ENCODE data around the gene MAST2.
"Not testable (repeated sequence)": the region's sequence is repeated elsewhere in the genome, so short reads cannot be mapped to it uniquely, and the experiment has no call there.

MAST2 gene

GRCh38 chr1:45938029-45938428 lies 134.6 kb downstream of the MAST2 start:
- DNase-seq (ENCODE audit: low read depth) = no peak

- DNase-seq (ENCODE audit: low read depth) = no peak
Observed at GRCh38 chr1:45942411-45942810, 139.0 kb downstream of the MAST2 start.

GRCh38 chr1:45943185-45943584 lies 139.8 kb downstream of the MAST2 start:
- DNase-seq (ENCODE audit: low read depth) = no peak

GRCh38 chr1:45945426-45945825 lies 142.0 kb downstream of the MAST2 start:
- no peak for DNase-seq (ENCODE audit: low read depth)

GRCh38 chr1:45949462-45949861 lies 146.1 kb downstream of the MAST2 start:
- not testable (repeated sequence) for DNase-seq (ENCODE audit: low read depth)

- no peak for DNase-seq (ENCODE audit: low read depth)
Observed at GRCh38 chr1:45952072-45952471, 148.7 kb downstream of the MAST2 start.

GRCh38 chr1:45953934-45954847 lies 150.8 kb downstream of the MAST2 start:
- DNase-seq (ENCODE audit: low read depth) = peak; percentile 63

GRCh38 chr1:45957684-45958083 lies 154.3 kb downstream of the MAST2 start:
- no peak for DNase-seq (ENCODE audit: low read depth)

- no peak for DNase-seq (ENCODE audit: low read depth)
Observed at GRCh38 chr1:45958317-45958716, 154.9 kb downstream of the MAST2 start.

- no peak for DNase-seq (ENCODE audit: low read depth)
Observed at GRCh38 chr1:45960930-45961715, 157.7 kb downstream of the MAST2 start.

- not testable (repeated sequence) for DNase-seq (ENCODE audit: low read depth)
Observed at GRCh38 chr1:45961936-45962335, 158.5 kb downstream of the MAST2 start.

- DNase-seq (ENCODE audit: low read depth) = no peak
Observed at GRCh38 chr1:45968941-45969666, 165.7 kb downstream of the MAST2 start.

- no peak for DNase-seq (ENCODE audit: low read depth)
Observed at GRCh38 chr1:45969866-45970265, 166.5 kb downstream of the MAST2 start.

- no peak for DNase-seq (ENCODE audit: low read depth)
Observed at GRCh38 chr1:45971335-45971734, 167.9 kb downstream of the MAST2 start.

GRCh38 chr1:45971922-45972531 lies 168.6 kb downstream of the MAST2 start:
- DNase-seq (ENCODE audit: low read depth) = no peak

GRCh38 chr1:45972621-45973020 lies 169.2 kb downstream of the MAST2 start:
- DNase-seq (ENCODE audit: low read depth) = no peak

GRCh38 chr1:45973121-45973520 lies 169.7 kb downstream of the MAST2 start:
- DNase-seq (ENCODE audit: low read depth) = no peak

GRCh38 chr1:45974541-45975269 lies 171.3 kb downstream of the MAST2 start:
- no peak for DNase-seq (ENCODE audit: low read depth)

GRCh38 chr1:45976623-45977022 lies 173.2 kb downstream of the MAST2 start:
- DNase-seq (ENCODE audit: low read depth) = no peak

GRCh38 chr1:45979074-45979777 lies 175.8 kb downstream of the MAST2 start:
- no peak for DNase-seq (ENCODE audit: low read depth)

GRCh38 chr1:45979778-45980176 lies 176.4 kb downstream of the MAST2 start:
- no peak for DNase-seq (ENCODE audit: low read depth)
